NCI-H82 (cell line): Measurements from ENCODE around the gene PRKD1.

ENCODE experiments used
- DNase-seq: peaks from one replicate; lab custom pipeline; 2025; lab: John Stamatoyannopoulos, UW

PRKD1 gene

DNA sequence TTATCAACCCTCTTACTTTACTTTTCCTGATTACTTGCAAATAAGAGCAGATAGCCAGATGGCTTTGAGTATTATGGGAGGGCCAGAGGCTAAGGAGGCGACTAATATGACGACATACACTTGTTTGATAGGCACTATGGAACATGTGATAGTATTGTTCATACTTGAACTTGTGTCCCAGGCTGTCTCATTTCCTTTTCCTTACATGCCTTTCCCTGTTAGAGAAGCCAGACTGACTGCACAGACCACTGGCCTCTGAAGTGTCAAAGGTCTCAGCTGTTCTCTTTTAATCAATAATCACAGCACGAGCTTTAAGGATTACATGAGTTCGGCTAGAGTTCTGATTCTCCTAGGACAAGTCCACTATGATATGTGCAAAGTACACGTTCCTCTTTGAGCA lies 326.0 kb downstream of the PRKD1 start:
- DNase-seq, result peak; percentile 40

DNA sequence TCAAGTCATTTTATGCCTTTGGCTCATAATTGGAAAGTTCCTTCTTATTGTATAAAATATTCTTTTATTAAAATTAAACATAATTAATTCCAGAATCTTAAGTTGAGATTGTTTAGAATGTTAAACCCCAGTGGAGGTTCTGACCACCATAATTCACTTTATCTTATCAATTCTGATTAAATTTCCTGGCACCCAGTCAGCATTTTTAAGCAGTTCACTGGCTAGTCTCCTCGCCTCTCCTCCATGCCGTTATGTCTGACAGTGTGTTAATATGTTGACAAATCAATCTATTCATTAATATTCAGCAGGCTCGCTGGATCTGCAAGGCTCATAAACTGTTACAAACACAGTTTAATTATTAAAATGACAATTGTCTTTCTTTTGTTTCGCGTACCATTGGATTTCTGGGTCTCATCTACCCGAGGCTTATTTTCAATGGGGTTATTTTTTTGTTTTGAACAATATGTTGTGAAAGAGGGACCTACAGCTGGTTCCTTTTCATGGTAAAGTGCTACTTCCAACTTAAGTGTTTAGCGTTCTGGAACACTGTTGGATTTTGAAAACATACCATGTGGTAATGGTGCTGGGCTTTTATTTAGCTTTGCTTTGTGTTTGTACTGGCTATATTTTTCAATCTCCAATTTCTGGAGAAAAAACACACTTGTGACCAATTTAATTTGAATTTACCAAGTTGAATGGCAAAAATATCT lies 339.7 kb downstream of the PRKD1 start:
- DNase-seq, result no peak

DNA sequence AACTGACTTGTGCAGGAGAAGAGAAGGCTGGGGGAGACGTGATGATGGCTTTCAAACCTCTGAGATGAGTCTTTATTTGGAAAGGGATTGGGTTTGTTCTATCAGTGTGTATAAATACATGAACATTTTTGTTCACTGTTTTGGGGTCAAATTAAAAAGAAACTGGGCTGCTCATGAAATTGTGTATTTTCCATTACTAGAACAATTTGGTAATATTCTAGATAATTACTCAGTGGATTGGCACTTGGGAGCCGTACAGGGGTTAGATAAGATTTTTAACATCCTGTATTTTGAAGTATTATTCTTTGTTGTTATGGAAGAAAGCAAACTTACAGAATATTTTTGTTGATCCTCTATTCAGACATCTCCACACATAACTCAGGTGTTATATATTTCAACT lies 340.6 kb downstream of the PRKD1 start:
- DNase-seq, result no peak

DNA sequence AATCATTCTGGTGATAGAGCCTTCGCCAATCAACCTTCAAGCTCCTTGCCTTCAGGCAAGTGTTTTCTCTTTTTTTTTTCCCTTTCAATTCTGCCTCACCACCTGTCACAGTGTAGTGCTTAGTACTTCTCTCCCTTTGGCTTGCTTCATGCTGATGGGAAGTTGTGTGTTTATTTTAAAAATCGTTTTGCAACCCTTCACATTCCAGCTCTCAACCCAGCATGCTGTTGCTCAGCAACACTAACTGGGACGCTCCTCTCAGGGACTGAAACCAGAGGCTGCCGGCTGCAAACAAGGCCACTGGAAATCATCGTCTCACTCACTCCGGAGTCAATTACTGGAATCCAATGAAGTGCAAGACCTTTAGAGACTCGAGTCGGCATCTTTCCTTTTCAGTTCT lies 342.7 kb downstream of the PRKD1 start:
- no peak for DNase-seq

DNA sequence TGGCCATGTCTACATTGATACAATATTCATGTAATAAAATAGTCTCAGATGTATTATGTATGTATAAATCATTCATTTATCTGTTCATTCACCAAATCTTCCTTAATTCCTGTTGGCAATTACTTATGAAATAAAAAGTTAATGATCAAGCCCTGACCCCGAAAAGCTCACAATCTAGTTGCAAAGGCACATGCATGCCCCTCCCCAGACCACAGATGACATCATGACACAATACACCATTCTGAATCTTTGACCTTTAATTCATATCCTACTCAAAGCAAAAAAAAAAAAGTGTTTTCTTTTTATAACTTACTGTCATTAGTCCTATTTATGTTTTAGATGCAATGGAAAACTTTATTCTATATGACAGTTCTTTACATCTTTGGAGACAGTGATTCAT lies 346.9 kb downstream of the PRKD1 start:
- DNase-seq, result no peak

DNA sequence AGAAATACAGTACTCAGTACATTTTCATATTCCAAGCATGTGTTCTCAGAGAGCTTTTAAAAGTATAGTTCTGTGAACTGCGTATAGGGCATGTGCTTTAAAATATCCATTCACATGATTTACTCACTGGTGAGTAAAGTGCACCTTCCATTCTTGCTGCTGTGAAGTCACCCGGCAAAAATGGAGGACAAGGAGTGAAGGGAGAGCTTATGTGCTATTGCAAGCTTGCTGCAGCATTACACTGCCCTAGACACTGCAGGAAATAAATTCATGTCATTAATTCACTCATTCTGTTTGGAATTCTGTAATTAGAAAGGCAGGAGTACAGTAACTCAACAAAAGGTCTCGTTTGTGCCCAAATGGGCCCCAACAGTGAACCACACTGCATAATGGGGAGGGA lies 347.8 kb downstream of the PRKD1 start:
- no peak for DNase-seq

DNA sequence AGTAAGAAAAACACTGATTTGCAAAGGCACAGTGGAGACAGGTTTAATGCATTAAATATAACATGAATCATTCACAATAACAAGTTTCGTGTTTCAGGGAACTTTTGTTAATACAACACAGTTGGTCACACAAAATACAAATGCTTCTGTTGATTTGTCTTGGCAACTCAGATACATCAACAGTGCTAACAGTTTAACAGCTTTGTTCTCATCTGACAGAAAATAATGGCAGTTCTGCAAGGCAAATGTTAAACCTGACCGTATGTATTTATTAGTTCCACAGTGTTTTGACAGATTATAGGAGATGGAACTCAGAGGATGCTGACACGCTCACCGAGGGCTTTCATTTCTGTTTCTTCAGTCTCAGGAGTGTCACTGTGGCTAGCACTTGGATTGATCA lies 350.7 kb downstream of the PRKD1 start:
- no peak for DNase-seq

DNA sequence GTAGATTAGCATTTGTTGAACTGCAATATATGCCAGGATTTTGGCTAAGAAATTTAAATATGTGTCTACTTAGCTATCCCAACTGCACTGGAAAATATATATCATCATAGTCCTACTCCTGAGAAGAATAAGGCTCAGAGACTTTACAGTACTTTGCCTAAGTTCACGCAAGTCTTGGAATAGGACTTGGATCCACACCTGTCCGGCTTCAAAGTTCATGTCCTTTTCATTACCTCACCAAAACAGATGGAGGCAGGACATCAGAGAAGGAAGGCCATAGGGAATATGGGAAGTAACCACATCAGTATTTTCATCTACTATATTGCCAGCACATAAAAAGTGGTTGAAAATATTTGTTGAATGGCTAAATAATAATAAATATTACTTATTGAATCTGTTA lies 358.5 kb downstream of the PRKD1 start:
- no peak for DNase-seq

DNA sequence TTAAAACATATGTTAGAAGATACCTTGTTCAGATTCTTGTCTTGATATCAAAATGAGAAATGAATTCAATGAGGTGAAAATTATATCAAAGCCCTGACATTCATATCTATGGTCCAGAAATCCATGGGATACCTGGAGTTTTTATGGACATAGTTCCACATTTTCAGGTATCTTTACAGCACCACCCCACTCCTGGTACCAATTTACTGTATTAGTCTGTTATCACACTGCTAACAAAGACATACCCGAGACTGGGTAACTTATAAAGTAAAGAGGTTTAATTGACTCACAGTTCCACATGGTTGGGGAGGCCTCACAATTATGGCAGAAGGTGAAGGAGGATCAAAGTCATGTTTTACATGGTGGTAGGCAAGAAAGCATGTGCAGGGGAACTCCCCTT lies 361.5 kb downstream of the PRKD1 start:
- DNase-seq, result no peak

DNA sequence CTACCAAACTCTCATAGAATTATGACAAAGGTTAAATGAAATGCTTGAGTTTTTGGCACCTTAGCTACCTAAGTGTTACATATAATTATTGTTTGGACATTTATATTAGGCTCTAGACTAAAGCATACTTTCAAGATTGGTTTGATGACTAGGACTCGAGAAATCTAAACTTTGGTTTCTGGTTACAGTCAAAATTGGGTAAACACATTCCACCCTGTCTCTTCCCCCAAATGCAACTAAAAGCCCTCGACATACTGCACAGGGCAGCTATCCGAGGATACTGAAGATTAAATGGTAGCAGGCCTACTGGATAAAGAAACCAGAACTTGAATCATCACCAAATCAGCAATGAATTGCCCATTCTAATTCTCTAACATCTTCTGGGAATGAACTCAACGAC lies 369.1 kb downstream of the PRKD1 start:
- no peak for DNase-seq

DNA sequence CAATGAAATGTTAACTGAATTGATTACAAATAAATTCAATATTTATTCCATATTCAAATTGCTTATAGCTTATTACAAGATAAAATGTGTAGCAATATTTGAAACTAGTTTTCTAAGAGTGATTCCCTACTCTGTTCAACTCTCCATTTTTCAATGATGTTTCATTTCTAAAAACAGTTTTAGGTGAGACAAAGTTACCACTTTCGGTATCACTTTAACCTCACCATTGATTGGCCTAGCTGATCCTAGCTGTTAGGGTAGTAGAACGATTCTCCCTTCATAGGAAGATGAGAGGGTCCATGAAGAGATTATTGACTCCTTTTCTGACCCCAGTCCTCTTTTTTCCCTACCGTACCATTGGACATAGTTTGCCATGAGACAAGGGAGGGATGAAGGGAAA lies 373.3 kb downstream of the PRKD1 start:
- no peak for DNase-seq

DNA sequence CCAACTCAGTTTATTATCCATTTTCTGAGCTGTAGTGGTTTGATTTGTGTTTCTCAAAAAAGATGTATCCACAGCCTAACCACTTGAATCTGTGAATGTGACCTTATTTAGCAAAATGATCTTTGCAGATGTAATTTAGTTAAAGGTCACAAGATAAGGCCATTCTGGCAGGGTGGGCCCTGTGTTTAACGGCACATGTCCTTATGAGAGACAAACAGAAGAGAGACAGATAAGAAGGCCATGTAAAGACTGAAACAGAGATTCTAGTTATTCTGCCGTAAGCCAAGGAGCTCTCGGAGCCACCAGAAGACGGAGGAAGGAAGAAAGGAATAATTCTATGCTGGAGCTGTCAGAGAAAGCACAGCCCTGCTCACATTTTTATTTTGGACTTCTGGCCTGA lies 374.2 kb downstream of the PRKD1 start:
- DNase-seq, result no peak

DNA sequence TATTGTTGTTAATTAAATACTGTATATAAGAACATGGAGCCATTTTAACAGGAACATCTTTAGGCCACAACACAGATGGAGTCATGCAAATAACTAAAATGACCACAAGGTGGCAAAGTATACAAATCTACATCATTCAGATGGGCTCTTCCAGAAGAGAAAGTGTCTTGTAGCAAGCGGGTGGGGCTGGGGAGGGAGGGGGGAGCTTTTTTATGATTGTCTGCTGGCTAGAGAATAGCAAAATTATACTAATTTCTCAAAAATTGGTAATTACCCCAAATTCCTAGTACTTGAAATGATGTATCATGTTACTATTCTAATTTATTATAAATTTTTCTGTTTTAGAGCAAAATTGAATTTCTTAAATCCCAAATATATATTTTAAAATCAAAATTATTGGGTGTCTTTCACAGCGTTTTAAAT lies 378.7 kb downstream of the PRKD1 start:
- DNase-seq, result peak; percentile 78

DNA sequence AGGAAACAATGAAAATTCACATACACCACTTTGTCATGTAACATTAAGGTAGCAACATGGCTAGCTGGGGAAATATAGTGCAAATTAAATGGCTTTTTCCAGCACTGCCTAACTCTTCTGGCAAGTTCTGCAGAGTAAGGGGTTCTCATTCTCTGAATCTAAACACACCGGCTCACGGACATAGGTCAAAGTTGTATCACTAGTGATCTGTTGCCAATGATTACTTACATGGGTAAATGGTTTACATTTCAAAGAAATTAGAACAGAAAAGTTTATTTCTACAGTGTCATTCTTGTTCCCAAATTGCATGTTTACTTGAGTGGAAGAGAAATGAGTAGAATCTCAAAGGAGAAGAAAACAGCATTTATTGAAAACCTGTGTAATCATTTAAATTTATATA lies 381.9 kb downstream of the PRKD1 start:
- no peak for DNase-seq

DNA sequence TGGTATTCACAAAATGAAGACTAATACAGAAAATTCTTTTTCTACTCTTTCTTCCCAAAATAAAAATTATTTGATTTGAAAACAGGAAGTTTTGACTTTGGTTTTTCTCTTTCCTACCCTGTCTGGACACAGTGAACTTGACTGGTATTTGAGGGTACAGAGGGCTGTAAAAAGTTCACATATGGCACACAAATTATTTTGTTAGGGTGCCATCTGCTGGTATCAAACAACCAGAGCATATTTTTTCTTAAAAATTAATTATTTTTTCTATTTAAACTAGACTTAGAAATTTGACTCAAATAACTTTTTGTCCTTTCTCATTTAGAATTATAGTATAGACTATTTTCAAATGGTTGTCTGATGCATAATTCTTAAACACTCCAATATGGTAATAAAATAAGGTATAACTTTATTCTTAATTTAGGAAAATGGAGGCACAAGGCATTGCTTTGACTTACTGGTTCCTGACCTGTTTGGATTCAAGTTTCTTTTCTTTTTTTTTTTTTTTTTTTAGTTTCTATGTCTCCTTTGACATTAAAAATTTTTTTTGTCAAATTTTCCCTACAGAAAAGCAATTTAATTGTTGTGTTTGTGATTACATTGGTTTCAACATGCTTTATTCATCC lies 390.6 kb downstream of the PRKD1 start:
- peak; percentile 46 for DNase-seq

DNA sequence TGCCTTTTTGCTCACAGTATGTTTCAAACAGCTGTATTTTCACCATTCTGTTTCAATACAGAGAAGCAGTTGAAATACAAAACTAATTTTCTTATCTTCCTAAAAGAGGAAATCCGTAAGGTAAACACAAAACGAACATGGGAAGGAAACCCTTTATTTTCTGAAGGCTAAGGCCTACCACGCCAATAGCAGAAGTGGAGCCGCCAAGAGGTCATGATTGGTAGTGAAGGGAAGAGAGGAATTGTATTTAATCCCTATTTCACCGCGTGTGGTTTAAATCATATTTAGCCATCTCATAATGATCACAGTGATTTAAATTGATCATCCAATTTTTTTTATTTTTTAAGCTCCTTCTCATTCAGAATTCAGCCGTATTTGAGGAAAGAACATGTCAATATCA lies 398.2 kb downstream of the PRKD1 start:
- DNase-seq, result peak; percentile 51

DNA sequence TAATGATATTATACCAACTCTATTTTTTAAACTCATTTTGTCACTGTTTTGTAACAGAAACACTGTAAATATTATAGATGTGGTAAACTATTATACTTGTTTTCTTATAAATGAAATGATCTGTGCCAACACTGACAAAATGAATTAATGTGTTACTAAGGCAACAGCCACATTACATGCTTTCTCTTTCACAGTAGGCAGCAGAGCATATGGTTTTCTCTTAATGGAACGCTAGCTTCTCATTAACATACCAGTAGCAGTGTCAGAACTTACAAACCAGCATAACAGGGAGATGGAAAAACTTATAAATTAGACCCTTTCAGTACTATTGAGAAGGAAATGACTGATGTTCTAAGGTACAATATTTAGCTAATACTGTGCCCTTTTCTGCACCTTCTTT lies 398.8 kb downstream of the PRKD1 start:
- peak; percentile 6 for DNase-seq

DNA sequence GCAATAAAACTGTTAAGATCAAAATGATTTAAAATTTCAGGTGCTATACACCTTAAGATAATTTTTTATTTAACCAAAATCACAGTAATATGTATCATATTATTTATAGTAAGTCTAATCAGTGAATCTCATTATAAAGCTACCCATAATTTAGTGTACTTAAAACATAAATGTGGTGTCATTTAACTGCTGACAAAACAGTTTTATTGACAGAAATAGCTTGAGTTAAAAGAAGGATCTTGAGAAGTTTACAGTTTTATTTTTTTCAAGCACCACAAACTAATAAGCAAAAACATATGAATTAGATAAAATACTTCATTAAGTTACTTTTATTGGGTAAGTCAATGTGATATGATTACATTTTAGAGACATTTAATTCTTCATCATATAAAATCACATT lies 400.4 kb downstream of the PRKD1 start:
- DNase-seq, result no peak
